Keratinocyte (primary cell): Measurements from ENCODE around the gene ICAM4. TPM values are rescaled to one million over a fixed set of nuclear protein-coding genes. Genes with fewer than 3 reads are reported as not detected.
A peak's percentile ranks its signal among the peaks of the same experiment; 100 is the strongest.

Experiments
- DNase-seq: peaks from one replicate; pipeline ENCODE4 v3.0.0-alpha.2; 2011; ENCODE audit warnings: low read depth, missing footprints, low spot score
- FAIRE-seq: peaks from 2 replicates; lab custom pipeline; 2011; peaks lifted over from hg19 to GRCh38; lab: Jason Lieb, UNC
- H2AFZ ChIP-seq: 2 replicates; pipeline ENCODE4 v1.6.0; 2012; ENCODE audit warnings: low read length, control low read depth, inconsistent platforms; ENCODE audit not compliant: control insufficient read depth
- H3K27ac ChIP-seq: 2 replicates; pipeline ENCODE4 v1.5.1; 2011; ENCODE audit warnings: low read length; ENCODE audit not compliant: control insufficient read depth, insufficient read depth
- H3K27me3 ChIP-seq: 3 replicates; pipeline ENCODE4 v1.6.0; 2011; ENCODE audit warnings: low read length; ENCODE audit not compliant: control insufficient read depth, insufficient read depth; ENCODE audit errors: extremely low read depth
- H3K36me3 ChIP-seq, 2 experiments: 2 replicates in 1 of 2; 3 replicates in 1 of 2; pipeline ENCODE4 v1.5.1; 2011; ENCODE audit warnings: low read length in 2 of 2, mild to moderate bottlenecking in 1 of 2; ENCODE audit not compliant: control insufficient read depth in 2 of 2, insufficient read depth in 2 of 2; ENCODE audit errors: extremely low read depth in 1 of 2
- H3K4me1 ChIP-seq: 3 replicates; pipeline ENCODE4 v1.5.1; 2011; ENCODE audit warnings: low read length; ENCODE audit not compliant: control insufficient read depth, insufficient read depth; ENCODE audit errors: extremely low read depth
- H3K4me2 ChIP-seq: 3 replicates; pipeline ENCODE4 v1.6.0; 2011; ENCODE audit warnings: low read depth, low read length; ENCODE audit not compliant: control insufficient read depth, insufficient read depth; ENCODE audit errors: extremely low read depth
- H3K4me3 ChIP-seq, 3 experiments: fragments of 200-600 bp in 1 of 3; sonication (generic) in 1 of 3; 2 replicates in 2 of 3; 3 replicates in 1 of 3; pipeline ENCODE4 v1.5.1; 2011 to 2016; ENCODE audit warnings: low read length in 3 of 3, mild to moderate bottlenecking in 3 of 3, control low read depth in 2 of 3, inconsistent platforms in 1 of 3, low read depth in 1 of 3, mixed read lengths in 1 of 3, mixed run types in 1 of 3, moderate library complexity in 1 of 3; ENCODE audit not compliant: control insufficient read depth in 2 of 3, insufficient read depth in 2 of 3; ENCODE audit errors: extremely low read depth in 1 of 3
- H3K79me2 ChIP-seq: 2 replicates; pipeline ENCODE4 v1.6.0; 2012; ENCODE audit warnings: low read length; ENCODE audit not compliant: control insufficient read depth, insufficient read depth
- H3K9ac ChIP-seq: 3 replicates; pipeline ENCODE4 v1.6.0; 2011; ENCODE audit warnings: low read length; ENCODE audit not compliant: control insufficient read depth, insufficient read depth; ENCODE audit errors: extremely low read depth
- H3K9me1 ChIP-seq: 3 replicates; pipeline ENCODE4 v1.6.0; 2011; ENCODE audit warnings: low read length; ENCODE audit not compliant: control insufficient read depth, insufficient read depth; ENCODE audit errors: extremely low read depth
- H3K9me3 ChIP-seq: 2 replicates; pipeline ENCODE4 v1.5.1; 2012; ENCODE audit warnings: low read depth, low read length; ENCODE audit not compliant: control insufficient read depth
- H4K20me1 ChIP-seq: 3 replicates; pipeline ENCODE4 v1.6.0; 2011; ENCODE audit warnings: low read length; ENCODE audit not compliant: control insufficient read depth, insufficient read depth; ENCODE audit errors: extremely low read depth
- CTCF ChIP-seq, 3 experiments: IDR thresholded peaks in 1 of 3; conservative IDR thresholded peaks in 1 of 3; optimal IDR thresholded peaks in 1 of 3; 2 replicates in 2 of 3; 3 replicates in 1 of 3; pipeline versions ENCODE3 to v1.5.1; 2011; ENCODE audit warnings: low read length in 3 of 3, mild to moderate bottlenecking in 3 of 3, moderate library complexity in 2 of 3, control low read depth in 1 of 3, inconsistent platforms in 1 of 3; ENCODE audit not compliant: insufficient read depth in 2 of 3; ENCODE audit errors: extremely low read depth in 1 of 3
- EZH2 ChIP-seq: IDR thresholded peaks from one replicate; pipeline ENCODE4 v1.6.1; 2012; ENCODE audit warnings: inconsistent platforms, mild to moderate bottlenecking, low read length, moderate library complexity
- dilution Hi-C: fragments of 300-500 bp; cut with MboI; formaldehyde crosslinking; loops from one replicate; pipeline ENCODE4 v1.7.0; 2020; ENCODE audit warnings: low sequenced_read_pairs; ENCODE audit not compliant: extremely low pct_ligation_motif_present
- polyA plus RNA-seq, 5 experiments: library from polyadenylated mRNA; depleted of rRNA in 3 of 5; stranded (reverse) in 3 of 5; stranded (forward) in 1 of 5; unstranded in 1 of 5; fragments of >200 nt; gene quantifications; 1 replicate in 1 of 5; 2 replicates in 3 of 5; 3 replicates in 1 of 5; pipeline versions ENCODE4 v1.2.1 to v1.2.3, GENCODE V29; 2011 to 2012; ENCODE audit warnings: missing spikeins in 2 of 5, low read depth in 1 of 5, low replicate concordance in 1 of 5

ICAM4 gene
- polyA plus RNA-seq, 1 donor (not counting 4 experiments of a cell fraction or from before 2014, with no cell fraction given), result 0.25 TPM

- H3K36me3 ChIP-seq, result no peaks in the 10 kb centered on the region
- H3K79me2 ChIP-seq, result no peaks in the 10 kb centered on the region
- dilution Hi-C loops, result no loop called here
- peaks cover 81% of the 10 kb centered on the region for H3K27me3 ChIP-seq
- DNase-seq, result no peak
- no peaks in the 10 kb centered on the region for H4K20me1 ChIP-seq
- H3K9me3 ChIP-seq, result no peaks in the 10 kb centered on the region
- H2AFZ ChIP-seq, result peak overlapping the region; percentile 56
- FAIRE-seq, result no peak
- no peak overlapping the region for H3K27ac ChIP-seq
- peak overlapping the region; percentile 90 for H3K4me2 ChIP-seq
- H3K9ac ChIP-seq, result peak overlapping the region; percentile 28
- H3K4me1 ChIP-seq, result peaks cover 34% of the 10 kb centered on the region
- H3K4me3 ChIP-seq, result peak overlapping the region; percentile 31 to 66 (median 57)
- TF ChIP-seq EZH2 (no peak), CTCF (optimal IDR thresholded peaks at IDR 0.05 in 1 of 3, IDR thresholded peaks at IDR 0.05 in 1 of 3, conservative IDR thresholded peaks at IDR 0.05 in 1 of 3; ENCODE audit: extremely low read depth in 1 of 3, insufficient read depth in 2 of 3, low read length in 3 of 3) (no peak)
- no peaks in the 10 kb centered on the region for H3K9me1 ChIP-seq
Measured at GRCh38 chr19:10290876-10291553, 4.3 kb downstream of the ICAM4 start.

- peak overlapping the region; percentile 31 to 66 (median 57) for H3K4me3 ChIP-seq
- H3K27me3 ChIP-seq, result peaks cover 88% of the 10 kb centered on the region
- FAIRE-seq (no peak), DNase-seq (no peak)
- dilution Hi-C loops, result no loop called here
- peak; percentile 33 for TF ChIP-seq EZH2
- TF ChIP-seq CTCF (optimal IDR thresholded peaks at IDR 0.05 in 1 of 3, IDR thresholded peaks at IDR 0.05 in 1 of 3, conservative IDR thresholded peaks at IDR 0.05 in 1 of 3; ENCODE audit: extremely low read depth in 1 of 3, insufficient read depth in 2 of 3, low read length in 3 of 3), result no peak
- peak overlapping the region; percentile 90 for H3K4me2 ChIP-seq
- H3K36me3 ChIP-seq, result no peaks in the 10 kb centered on the region
- peak overlapping the region; percentile 56 for H2AFZ ChIP-seq
- H3K9me1 ChIP-seq, result no peaks in the 10 kb centered on the region
- H4K20me1 ChIP-seq, result no peaks in the 10 kb centered on the region
- H3K9me3 ChIP-seq, result no peaks in the 10 kb centered on the region
- H3K27ac ChIP-seq, result no peak overlapping the region
- peaks cover 27% of the 10 kb centered on the region for H3K4me1 ChIP-seq
- peak overlapping the region; percentile 28 for H3K9ac ChIP-seq
- H3K79me2 ChIP-seq, result no peaks in the 10 kb centered on the region
Measured at GRCh38 chr19:10291554-10292205, 4.9 kb downstream of the ICAM4 start.
